Measurements from ENCODE around the gene PURB.

GRCh38 chr7:44912775-44913347 is 27.5 kb upstream of the PURB start:
- TF ChIP-seq ZNF76 (CRISPR knock-in tag; IDR thresholded peaks at IDR 0.05; ENCODE audit: borderline replicate concordance) (no peak), ZNF561 (CRISPR knock-in tag; conservative IDR thresholded peaks at IDR 0.05) (no peak), ZBTB1 (CRISPR knock-in tag; IDR thresholded peaks at IDR 0.05; ENCODE audit: borderline replicate concordance, low read depth) (no peak), RAD51 (IDR thresholded peaks at IDR 0.05; ENCODE audit: borderline replicate concordance, low read depth) (no peak), ZNF766 (CRISPR knock-in tag; conservative IDR thresholded peaks at IDR 0.05) (no peak), POLR2A (conservative IDR thresholded peaks at IDR 0.05) (no peak), CTCF (IDR thresholded peaks at IDR 0.05 in 2 of 3, conservative IDR thresholded peaks at IDR 0.05 in 1 of 3; ENCODE audit: insufficient read depth in 2 of 3, low read depth in 1 of 3, low read length in 3 of 3) (no peak), BHLHE40 (IDR thresholded peaks at IDR 0.05; ENCODE audit: low read length) (no peak), GABPB1 (CRISPR knock-in tag; IDR thresholded peaks at IDR 0.05) (no peak), SMARCA4 (IDR thresholded peaks at IDR 0.05) (no peak)

Measured in K562 (cell line).